HUES6 (cell line): ENCODE measurements around the gene JMJD7.
A peak's percentile ranks its signal among the peaks of the same experiment; 100 is the strongest.

ENCODE experiments used
- H3K27ac ChIP-seq: 2 replicates; pipeline ENCODE4 v1.7.0; 2013; ENCODE audit warnings: low read depth, mild to moderate bottlenecking, low read length, inconsistent platforms
- H3K27me3 ChIP-seq: 2 replicates; pipeline ENCODE4 v1.6.1; 2013; ENCODE audit warnings: low read length; ENCODE audit not compliant: control insufficient read depth, insufficient read depth
- H3K36me3 ChIP-seq: 2 replicates; pipeline ENCODE4 v1.6.1; 2013; ENCODE audit warnings: low read length; ENCODE audit not compliant: control insufficient read depth, insufficient read depth
- H3K4me1 ChIP-seq: 2 replicates; pipeline ENCODE4 v1.6.1; 2013; ENCODE audit warnings: low read length; ENCODE audit not compliant: control insufficient read depth, insufficient read depth
- H3K4me3 ChIP-seq: 2 replicates; pipeline ENCODE4 v1.5.1; 2013; ENCODE audit warnings: low read depth, low read length
- H3K9ac ChIP-seq: one replicate; pipeline ENCODE4 v1.6.1; 2013; ENCODE audit warnings: mild to moderate bottlenecking, low read length
- H3K9me3 ChIP-seq: 2 replicates; pipeline ENCODE4 v1.6.1; 2013; ENCODE audit warnings: low read depth, low read length; ENCODE audit not compliant: control insufficient read depth, insufficient read depth

The JMJD7 gene

DNA sequence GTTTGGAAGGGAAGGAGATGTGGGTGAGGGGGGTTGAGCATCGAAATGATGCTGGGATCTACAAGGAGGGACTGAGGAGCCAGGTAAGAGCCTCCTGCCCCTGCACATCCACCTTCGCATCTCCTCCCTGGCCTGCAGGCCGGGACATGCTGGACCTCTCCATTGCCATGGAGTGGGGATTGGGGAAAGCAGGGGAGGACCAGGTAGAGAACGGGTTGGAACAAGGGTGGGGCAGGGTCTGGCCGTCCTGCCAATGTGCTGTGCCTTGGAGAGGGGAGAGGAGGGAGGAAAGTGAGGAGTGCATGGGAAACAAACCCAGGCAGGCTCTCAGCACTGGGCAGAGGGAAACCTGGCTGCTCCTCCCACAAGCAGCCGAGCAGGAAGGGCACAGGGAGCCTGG is 21.3 kb downstream of the JMJD7 start:
- H3K9ac ChIP-seq, result no peak overlapping the region
- peaks cover 41% of the 10 kb centered on the region for H3K36me3 ChIP-seq
- no peaks in the 10 kb centered on the region for H3K27me3 ChIP-seq
- peaks cover 19% of the 10 kb centered on the region; the same call in 1 of the 2 replicates for H3K4me1 ChIP-seq
- no peaks in the 10 kb centered on the region for H3K9me3 ChIP-seq
- no peak overlapping the region for H3K4me3 ChIP-seq
- no peak overlapping the region for H3K27ac ChIP-seq

DNA sequence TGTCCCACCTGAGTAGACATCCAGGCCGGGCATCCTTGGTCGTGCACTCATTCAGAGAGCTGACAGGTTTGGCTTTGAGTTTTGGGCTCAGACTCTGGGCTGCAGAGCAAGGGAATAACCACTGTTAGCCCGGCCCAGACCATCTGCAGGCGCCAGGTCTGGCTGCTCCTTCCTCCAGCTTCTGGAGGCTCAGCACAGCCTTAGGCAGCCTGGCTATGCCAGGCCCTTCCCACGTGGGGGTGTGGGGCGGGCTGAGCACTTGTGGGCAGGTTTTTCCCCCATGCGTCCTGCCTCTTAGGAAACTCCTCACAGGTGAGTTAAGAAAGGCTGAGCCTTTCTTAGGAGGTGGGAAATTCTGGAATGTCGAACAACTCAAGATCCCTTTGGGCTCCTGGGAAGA is 22.0 kb downstream of the JMJD7 start:
- Histone ChIP-seq H3K36me3 (peaks cover 37% of the 10 kb centered on the region), H3K9me3 (no peaks in the 10 kb centered on the region), H3K27ac (no peak overlapping the region), H3K9ac (no peak overlapping the region), H3K4me3 (no peak overlapping the region), H3K27me3 (no peaks in the 10 kb centered on the region), H3K4me1 (peaks cover 19% of the 10 kb centered on the region; the same call in 1 of the 2 replicates)

GRCh38 chr15:41850482-41851166 is 22.7 kb downstream of the JMJD7 start:
- no peaks in the 10 kb centered on the region for H3K27me3 ChIP-seq
- no peak overlapping the region for H3K27ac ChIP-seq
- H3K36me3 ChIP-seq, result peaks cover 36% of the 10 kb centered on the region
- no peaks in the 10 kb centered on the region for H3K9me3 ChIP-seq
- no peak overlapping the region for H3K4me3 ChIP-seq
- H3K4me1 ChIP-seq, result peaks cover 27% of the 10 kb centered on the region; the same call in 1 of the 2 replicates
- H3K9ac ChIP-seq, result no peak overlapping the region

GRCh38 chr15:41851167-41851523 is 23.3 kb downstream of the JMJD7 start:
- Histone ChIP-seq H3K9ac (no peak overlapping the region), H3K4me3 (no peak overlapping the region), H3K27ac (no peak overlapping the region), H3K9me3 (no peaks in the 10 kb centered on the region), H3K27me3 (no peaks in the 10 kb centered on the region), H3K4me1 (peaks cover 28% of the 10 kb centered on the region; the same call in 1 of the 2 replicates), H3K36me3 (peaks cover 32% of the 10 kb centered on the region)

GRCh38 chr15:41851755-41852370 is 24.0 kb downstream of the JMJD7 start:
- H3K36me3 ChIP-seq, result peaks cover 24% of the 10 kb centered on the region
- no peak overlapping the region for H3K4me3 ChIP-seq
- no peaks in the 10 kb centered on the region for H3K27me3 ChIP-seq
- H3K4me1 ChIP-seq, result peaks cover 28% of the 10 kb centered on the region; the same call in 1 of the 2 replicates
- peak overlapping the region; percentile 29; the same call in 1 of the 2 replicates for H3K27ac ChIP-seq
- no peaks in the 10 kb centered on the region for H3K9me3 ChIP-seq
- H3K9ac ChIP-seq, result no peak overlapping the region

- Histone ChIP-seq H3K4me3 (no peak overlapping the region), H3K9me3 (no peaks in the 10 kb centered on the region), H3K27ac (no peak overlapping the region), H3K27me3 (no peaks in the 10 kb centered on the region), H3K36me3 (peaks cover 13% of the 10 kb centered on the region), H3K9ac (no peak overlapping the region), H3K4me1 (peaks cover 28% of the 10 kb centered on the region; the same call in 1 of the 2 replicates)
Measured at GRCh38 chr15:41852736-41853590, 25.1 kb downstream of the JMJD7 start.

- peaks cover 28% of the 10 kb centered on the region; the same call in 1 of the 2 replicates for H3K4me1 ChIP-seq
- H3K36me3 ChIP-seq, result peaks cover 5% of the 10 kb centered on the region; the same call in 1 of the 2 replicates
Measured at GRCh38 chr15:41853831-41854230, 25.9 kb downstream of the JMJD7 start.

DNA sequence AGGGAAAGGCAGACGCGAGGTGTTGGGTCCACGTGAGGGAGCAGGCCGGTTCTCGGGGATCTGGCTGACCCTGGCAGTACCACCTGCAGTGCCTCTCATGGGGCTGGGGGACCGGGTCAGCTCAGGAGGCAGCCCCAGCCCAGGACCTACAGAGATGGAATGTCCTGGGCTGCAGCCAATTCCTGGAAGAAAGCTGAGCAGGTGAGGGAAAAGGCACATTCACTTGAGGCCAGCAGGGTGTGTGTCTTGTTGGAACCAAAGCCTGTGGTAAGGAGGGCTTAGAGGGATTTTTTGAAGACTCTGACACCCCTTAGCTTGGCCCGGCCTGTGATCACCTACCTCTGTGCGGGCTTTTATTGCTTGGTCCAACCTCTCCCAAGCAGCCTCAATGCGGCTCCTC is 26.6 kb downstream of the JMJD7 start:
- Histone ChIP-seq H3K4me3 (no peak overlapping the region), H3K9ac (no peak overlapping the region), H3K36me3 (no peaks in the 10 kb centered on the region), H3K4me1 (peaks cover 28% of the 10 kb centered on the region; the same call in 1 of the 2 replicates), H3K27me3 (no peaks in the 10 kb centered on the region), H3K9me3 (no peaks in the 10 kb centered on the region), H3K27ac (no peak overlapping the region)

More at GRCh38 chr15:41853831-41854230, 25.9 kb downstream of the JMJD7 start:
- Histone ChIP-seq H3K9me3 (no peaks in the 10 kb centered on the region), H3K27me3 (no peaks in the 10 kb centered on the region), H3K27ac (no peak overlapping the region), H3K4me3 (no peak overlapping the region), H3K9ac (peak overlapping the region; percentile 6)

GRCh38 chr15:41855261-41855961 is 27.5 kb downstream of the JMJD7 start:
- no peak overlapping the region for H3K4me3 ChIP-seq
- H3K9me3 ChIP-seq, result no peaks in the 10 kb centered on the region
- H3K27me3 ChIP-seq, result no peaks in the 10 kb centered on the region
- peak overlapping the region; percentile 49; the same call in 1 of the 2 replicates for H3K27ac ChIP-seq
- H3K9ac ChIP-seq, result peak overlapping the region; percentile 13
- H3K36me3 ChIP-seq, result no peaks in the 10 kb centered on the region
- peaks cover 28% of the 10 kb centered on the region; the same call in 1 of the 2 replicates for H3K4me1 ChIP-seq

DNA sequence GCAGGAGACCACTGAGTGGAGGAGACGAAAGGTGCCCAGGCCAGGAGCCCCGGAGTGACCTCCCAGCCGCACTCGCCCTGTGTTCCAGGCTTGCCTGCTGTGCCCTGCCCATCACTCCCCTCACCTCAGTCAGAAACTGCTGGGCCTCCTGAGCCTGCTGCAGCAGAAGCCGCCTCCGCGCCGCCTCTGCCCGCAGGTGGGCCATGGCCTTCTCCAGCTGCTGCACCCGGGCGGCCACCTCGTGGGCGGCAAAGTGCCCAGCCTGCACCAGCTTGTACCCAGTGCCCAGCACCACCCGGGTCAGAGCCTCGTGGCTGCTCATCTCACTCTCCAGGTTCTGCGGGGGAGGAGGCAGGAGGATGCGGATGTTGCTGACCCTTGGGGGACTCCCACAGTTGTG is 28.4 kb downstream of the JMJD7 start:
- Histone ChIP-seq H3K27me3 (no peaks in the 10 kb centered on the region), H3K36me3 (no peaks in the 10 kb centered on the region), H3K27ac (no peak overlapping the region), H3K9ac (no peak overlapping the region), H3K9me3 (no peaks in the 10 kb centered on the region), H3K4me3 (no peak overlapping the region), H3K4me1 (peaks cover 28% of the 10 kb centered on the region; the same call in 1 of the 2 replicates)
